CD8-positive, alpha-beta memory T cell (primary cell): ENCODE results near the gene PGBD1. TPM values are rescaled to one million over a fixed set of nuclear protein-coding genes. Genes with fewer than 3 reads are reported as not detected.

Source experiments
- CTCF ChIA-PET: fragments of 350-600 bp; sonication (Branson Sonifier 250); formaldehyde crosslinking; loops from one replicate; lab custom pipeline; 2021; ENCODE audit warnings: antibody characterized with exemption; lab: Charles Lee
- POLR2A ChIA-PET: fragments of 350-600 bp; sonication (Branson Sonifier 250); formaldehyde crosslinking; loops from one replicate; lab custom pipeline; 2021; ENCODE audit warnings: antibody characterized with exemption; lab: Charles Lee
- DNase-seq, 5 donors: peaks; one replicate each; pipeline versions ENCODE4 v3.0.0 to v3.0.0-alpha.2; 2020 to 2022; ENCODE audit warnings: mixed read lengths in 1 of 5
- H3K27ac ChIP-seq: one replicate; pipeline ENCODE4 v1.7.0; 2013; ENCODE audit warnings: low read depth, mild to moderate bottlenecking, low read length, moderate library complexity
- H3K27me3 ChIP-seq: 2 replicates; pipeline ENCODE4 v1.7.0; 2013; ENCODE audit warnings: low read length, mild to moderate bottlenecking; ENCODE audit not compliant: insufficient read depth, poor library complexity, severe bottlenecking
- H3K36me3 ChIP-seq: 2 replicates; pipeline ENCODE4 v1.7.0; 2013; ENCODE audit warnings: mild to moderate bottlenecking, low read length, moderate library complexity; ENCODE audit not compliant: insufficient read depth
- H3K4me1 ChIP-seq: 2 replicates; pipeline ENCODE4 v1.7.0; 2013; ENCODE audit warnings: mild to moderate bottlenecking, low read length, moderate library complexity; ENCODE audit not compliant: insufficient read depth
- H3K4me3 ChIP-seq: 2 replicates; pipeline ENCODE4 v1.7.0; 2013; ENCODE audit warnings: mild to moderate bottlenecking, low read length
- H3K9me3 ChIP-seq: 2 replicates; pipeline ENCODE4 v1.7.0; 2013; ENCODE audit warnings: mild to moderate bottlenecking, low read length
- H3K27ac Mint-ChIP-seq, 8 donors: one replicate each; pipeline ENCODE4 v1.8.0; 2020 to 2021; ENCODE audit warnings: mixed read lengths in 8 of 8, mild to moderate bottlenecking in 6 of 8, inconsistent platforms in 3 of 8, moderate library complexity in 3 of 8
- H3K27me3 Mint-ChIP-seq, 2 donors: one replicate each; pipeline ENCODE4 v1.8.0; 2020 to 2021; ENCODE audit warnings: mixed read lengths in 2 of 2, mild to moderate bottlenecking in 1 of 2, moderate library complexity in 1 of 2
- H3K36me3 Mint-ChIP-seq, 3 donors: one replicate each; pipeline ENCODE4 v1.8.0; 2020 to 2021; ENCODE audit warnings: mixed read lengths in 3 of 3, inconsistent platforms in 1 of 3, mild to moderate bottlenecking in 1 of 3
- H3K4me1 Mint-ChIP-seq, 3 donors: one replicate each; pipeline ENCODE4 v1.8.0; 2020 to 2021; ENCODE audit warnings: mixed read lengths in 3 of 3, inconsistent platforms in 1 of 3, mild to moderate bottlenecking in 1 of 3
- H3K4me3 Mint-ChIP-seq, 7 donors: one replicate each; pipeline ENCODE4 v1.8.0; 2020 to 2021; ENCODE audit warnings: mixed read lengths in 7 of 7, mild to moderate bottlenecking in 6 of 7, moderate library complexity in 4 of 7, inconsistent platforms in 2 of 7
- H3K9me3 Mint-ChIP-seq, 5 donors: one replicate each; pipeline ENCODE4 v1.8.0; 2020 to 2022; ENCODE audit warnings: mixed read lengths in 5 of 5, mild to moderate bottlenecking in 3 of 5, moderate library complexity in 2 of 5, inconsistent platforms in 1 of 5
- polyA plus RNA-seq: library from polyadenylated mRNA; unstranded; fragments of 300-500 nt; fragmentation: Illumina TruSeq; gene quantifications from one replicate; pipeline ENCODE4 v1.2.3, GENCODE V29; 2021
- total RNA-seq, 2 experiments: library from RNA; stranded (reverse); gene quantifications; one replicate each; pipeline ENCODE4 v1.2.3, GENCODE V29; 2021

PGBD1 gene
- total and polyA plus RNA-seq, 3 experiments from 2014 or later: 0.87 to 5.4 (median 4.6) TPM

- CTCF ChIA-PET: no interaction called here
- no peak for DNase-seq
- Mint-ChIP-seq H3K4me3 (no peak overlapping the region), H3K36me3 (peaks cover 11 to 38% (median 21%) of the 10 kb centered on the region in 3 donors), H3K9me3 (peaks cover 26 to 39% (median 27%) of the 10 kb centered on the region in 5 donors), H3K27me3 (peaks cover 2 to 7% of the 10 kb centered on the region in 2 donors), H3K27ac (no peak overlapping the region), H3K4me1 (no peaks in the 10 kb centered on the region)
- H3K4me3 ChIP-seq: no peak overlapping the region
- peaks cover 3% of the 10 kb centered on the region for H3K36me3 ChIP-seq
- H3K27ac ChIP-seq: no peak overlapping the region
- H3K4me1 ChIP-seq: no peaks in the 10 kb centered on the region
- peaks cover 19% of the 10 kb centered on the region for H3K9me3 ChIP-seq
- H3K27me3 ChIP-seq: no peaks in the 10 kb centered on the region
- POLR2A ChIA-PET: no interaction called here
These were observed 45.1 kb downstream of the PGBD1 start for GRCh38 chr6:28326371-28326948.

DNA sequence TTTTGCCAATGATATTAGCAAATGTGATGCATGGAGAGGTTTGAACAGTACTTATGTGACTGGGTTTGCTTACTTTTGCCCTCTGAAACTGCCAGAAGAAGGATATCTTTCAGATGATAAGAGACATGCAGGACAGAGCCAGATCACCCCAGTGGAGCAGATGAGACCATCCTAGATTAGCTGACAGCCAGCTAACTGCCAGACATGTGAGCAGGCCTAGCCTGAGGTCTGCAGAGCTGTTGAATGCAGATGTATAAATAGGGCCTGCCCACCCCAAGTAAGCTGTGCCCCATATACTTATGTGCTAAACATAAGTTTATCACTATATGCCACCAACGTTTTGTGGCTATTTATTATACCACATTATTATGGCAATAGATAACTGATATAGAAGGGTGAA lies 48.7 kb downstream of the PGBD1 start:
- ChIA-PET CTCF (no interaction called here), POLR2A (no interaction called here)
- no peak overlapping the region for H3K27ac Mint-ChIP-seq
- H3K9me3 Mint-ChIP-seq: peaks cover 25 to 36% (median 27%) of the 10 kb centered on the region in 5 donors
- H3K27me3 ChIP-seq: no peaks in the 10 kb centered on the region
- H3K9me3 ChIP-seq: peaks cover 19% of the 10 kb centered on the region
- peaks cover 4% of the 10 kb centered on the region for H3K4me1 ChIP-seq
- peaks cover 1 to 8% (median 5%) of the 10 kb centered on the region in 3 donors for H3K4me1 Mint-ChIP-seq
- H3K27ac ChIP-seq: no peak overlapping the region
- H3K36me3 Mint-ChIP-seq: peaks cover 11 to 32% (median 21%) of the 10 kb centered on the region in 3 donors
- peaks cover 3% of the 10 kb centered on the region for H3K36me3 ChIP-seq
- H3K4me3 ChIP-seq: no peak overlapping the region
- DNase-seq: no peak
- no peak overlapping the region for H3K4me3 Mint-ChIP-seq
- peaks cover 0 to 2% of the 10 kb centered on the region in 2 donors for H3K27me3 Mint-ChIP-seq

DNA sequence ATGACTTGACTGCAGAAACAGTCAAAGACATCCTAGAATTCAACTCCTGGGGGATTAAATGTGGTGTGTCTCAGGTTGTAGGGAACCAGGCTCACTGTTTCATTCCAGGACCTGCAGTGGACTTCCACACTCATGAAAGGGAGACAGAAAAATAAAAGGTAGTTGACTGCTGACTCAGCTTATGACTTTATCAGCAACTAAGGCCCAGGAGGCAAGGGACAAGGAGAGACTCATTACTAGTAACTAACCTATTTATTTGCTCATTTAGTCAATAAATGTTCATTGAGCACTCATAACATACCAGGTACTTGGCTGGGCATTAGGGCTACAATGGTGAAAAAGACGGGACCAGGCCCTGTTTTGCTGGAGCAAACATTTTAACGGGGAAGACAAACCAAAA lies 51.7 kb downstream of the PGBD1 start:
- DNase-seq: no peak
- Mint-ChIP-seq H3K36me3 (peaks cover 5% of the 10 kb centered on the region in 3 donors), H3K4me3 (no peak overlapping the region), H3K27me3 (no peaks in the 10 kb centered on the region), H3K27ac (peak overlapping the region in 2 of 8 donors; percentile 13 to 39), H3K9me3 (peaks cover 5 to 9% (median 8%) of the 10 kb centered on the region in 5 donors), H3K4me1 (peaks cover 1 to 8% (median 5%) of the 10 kb centered on the region in 3 donors)
- no peaks in the 10 kb centered on the region for H3K27me3 ChIP-seq
- peaks cover 21% of the 10 kb centered on the region for H3K4me1 ChIP-seq
- no peak overlapping the region for H3K27ac ChIP-seq
- ChIA-PET CTCF (interaction anchor here (1.3 kb wide), 1 partner anchor 22 kb away, joined by 4 read pairs; no protein-coding TSS in a partner anchor), POLR2A (no interaction called here)
- no peaks in the 10 kb centered on the region for H3K9me3 ChIP-seq
- H3K36me3 ChIP-seq: no peaks in the 10 kb centered on the region
- H3K4me3 ChIP-seq: no peak overlapping the region

DNA sequence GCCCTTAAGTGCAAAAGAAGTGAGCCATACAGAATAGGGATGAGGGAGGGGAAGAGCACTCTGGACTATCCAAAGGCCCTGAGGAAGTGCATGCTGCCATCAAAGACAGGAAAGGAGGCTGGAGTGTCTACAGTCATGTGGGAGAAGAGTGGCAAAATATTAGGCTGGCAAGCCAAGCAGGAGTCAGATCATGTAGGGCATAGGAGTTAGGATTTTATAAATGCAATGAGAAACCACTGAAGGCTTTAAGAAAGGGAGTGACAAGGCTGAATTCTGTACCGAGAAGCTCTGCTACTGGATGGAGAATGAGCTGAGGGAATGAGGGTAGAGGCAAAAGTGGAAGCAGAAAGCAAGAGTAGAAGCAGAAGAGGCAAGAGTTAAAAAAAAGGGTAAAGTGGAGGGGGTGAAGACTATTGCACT lies 52.2 kb downstream of the PGBD1 start:
- DNase-seq: no peak
- CTCF ChIA-PET: interaction anchor here (0.8 to 1.3 kb wide), 2 partner anchors 22 to 27 kb away, joined by 3 to 4 read pairs; no protein-coding TSS in a partner anchor
- H3K9me3 Mint-ChIP-seq: peaks cover 4 to 8% (median 5%) of the 10 kb centered on the region in 5 donors
- peaks cover 5% of the 10 kb centered on the region in 3 donors for H3K36me3 Mint-ChIP-seq
- Histone ChIP-seq H3K36me3 (no peaks in the 10 kb centered on the region), H3K27me3 (no peaks in the 10 kb centered on the region), H3K27ac (peak overlapping the region; percentile 96), H3K9me3 (no peaks in the 10 kb centered on the region), H3K4me3 (no peak overlapping the region), H3K4me1 (peaks cover 21% of the 10 kb centered on the region)
- no peaks in the 10 kb centered on the region for H3K27me3 Mint-ChIP-seq
- H3K4me3 Mint-ChIP-seq: no peak overlapping the region
- H3K27ac Mint-ChIP-seq: peak overlapping the region in 3 of 8 donors; percentile 2 to 78 (median 62)
- POLR2A ChIA-PET: no interaction called here
- peaks cover 1 to 8% (median 5%) of the 10 kb centered on the region in 3 donors for H3K4me1 Mint-ChIP-seq

GRCh38 chr6:28334286-28335039 lies 53.1 kb downstream of the PGBD1 start:
- peak overlapping the region; percentile 96 for H3K27ac ChIP-seq
- H3K9me3 ChIP-seq: no peaks in the 10 kb centered on the region
- CTCF ChIA-PET: interaction anchor here (0.8 to 1.3 kb wide), 4 partner anchors 15 to 437 kb away, joined by 3 to 6 read pairs (median 4); partner anchors contain the start of gene ZKSCAN3

DNA sequence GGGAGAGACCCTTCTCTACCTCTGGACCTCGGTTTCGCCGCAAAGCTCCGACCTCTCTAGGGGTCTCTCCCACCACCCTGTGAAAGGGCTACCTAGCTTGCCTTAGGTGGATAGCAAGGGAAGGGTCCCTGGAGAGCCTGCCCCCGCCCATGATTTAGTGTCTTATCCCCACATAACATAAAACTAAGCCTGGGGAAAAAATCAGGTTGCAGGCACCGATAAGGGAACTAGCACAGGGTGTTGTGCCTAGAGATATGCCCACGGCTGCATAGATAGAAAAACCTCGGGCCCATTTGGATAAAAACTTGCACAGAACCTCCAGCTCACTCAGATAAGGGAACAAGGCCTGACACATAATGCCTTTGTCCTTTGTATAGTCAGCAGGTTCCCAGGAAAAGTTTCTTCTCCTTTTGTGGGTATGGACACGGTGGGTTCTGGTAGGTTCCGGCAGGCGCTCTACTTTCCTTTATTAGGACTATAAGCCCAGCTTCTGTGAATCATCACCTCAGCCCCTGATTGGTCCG lies 53.7 kb downstream of the PGBD1 start:
- Histone ChIP-seq H3K9me3 (no peaks in the 10 kb centered on the region), H3K4me1 (peaks cover 21% of the 10 kb centered on the region), H3K4me3 (peak overlapping the region; percentile 80), H3K27ac (peak overlapping the region; percentile 96), H3K36me3 (no peaks in the 10 kb centered on the region), H3K27me3 (no peaks in the 10 kb centered on the region)
- Mint-ChIP-seq H3K4me1 (peaks cover 1 to 8% (median 5%) of the 10 kb centered on the region in 3 donors), H3K9me3 (peaks cover 0 to 3% (median under 1%) of the 10 kb centered on the region in 5 donors), H3K36me3 (no peaks in the 10 kb centered on the region), H3K4me3 (no peak overlapping the region), H3K27ac (no peak overlapping the region), H3K27me3 (peaks cover 0 to 2% of the 10 kb centered on the region in 2 donors)
- CTCF ChIA-PET: interaction anchor here (0.9 to 1.5 kb wide), 4 partner anchors 15 to 438 kb away, joined by 3 to 11 read pairs (median 4); partner anchors contain the start of gene ZKSCAN3
- no peak for DNase-seq
- POLR2A ChIA-PET: interaction anchor here (0.8 to 2.1 kb wide), 9 partner anchors 14 to 504 kb away, joined by 3 to 14 read pairs (median 4); partner anchors contain the start of genes ZKSCAN4, ZKSCAN8 and ZSCAN26

More at GRCh38 chr6:28334286-28335039, 53.1 kb downstream of the PGBD1 start:
- Mint-ChIP-seq H3K9me3 (peaks cover 0 to 1% (median 0%) of the 10 kb centered on the region in 5 donors), H3K27me3 (no peaks in the 10 kb centered on the region), H3K4me1 (peaks cover 1 to 8% (median 5%) of the 10 kb centered on the region in 3 donors), H3K36me3 (no peaks in the 10 kb centered on the region), H3K4me3 (peak overlapping the region in 3 of 7 donors; percentile 1 to 37 (median 3)), H3K27ac (peak overlapping the region in 1 of 8 donors; percentile 42)
- POLR2A ChIA-PET: interaction anchor here (2.1 kb wide), 1 partner anchor 15 kb away, joined by 7 read pairs; no protein-coding TSS in a partner anchor
- Histone ChIP-seq H3K36me3 (no peaks in the 10 kb centered on the region), H3K27me3 (no peaks in the 10 kb centered on the region), H3K4me1 (peaks cover 21% of the 10 kb centered on the region), H3K4me3 (peak overlapping the region; percentile 80)
- no peak for DNase-seq

DNA sequence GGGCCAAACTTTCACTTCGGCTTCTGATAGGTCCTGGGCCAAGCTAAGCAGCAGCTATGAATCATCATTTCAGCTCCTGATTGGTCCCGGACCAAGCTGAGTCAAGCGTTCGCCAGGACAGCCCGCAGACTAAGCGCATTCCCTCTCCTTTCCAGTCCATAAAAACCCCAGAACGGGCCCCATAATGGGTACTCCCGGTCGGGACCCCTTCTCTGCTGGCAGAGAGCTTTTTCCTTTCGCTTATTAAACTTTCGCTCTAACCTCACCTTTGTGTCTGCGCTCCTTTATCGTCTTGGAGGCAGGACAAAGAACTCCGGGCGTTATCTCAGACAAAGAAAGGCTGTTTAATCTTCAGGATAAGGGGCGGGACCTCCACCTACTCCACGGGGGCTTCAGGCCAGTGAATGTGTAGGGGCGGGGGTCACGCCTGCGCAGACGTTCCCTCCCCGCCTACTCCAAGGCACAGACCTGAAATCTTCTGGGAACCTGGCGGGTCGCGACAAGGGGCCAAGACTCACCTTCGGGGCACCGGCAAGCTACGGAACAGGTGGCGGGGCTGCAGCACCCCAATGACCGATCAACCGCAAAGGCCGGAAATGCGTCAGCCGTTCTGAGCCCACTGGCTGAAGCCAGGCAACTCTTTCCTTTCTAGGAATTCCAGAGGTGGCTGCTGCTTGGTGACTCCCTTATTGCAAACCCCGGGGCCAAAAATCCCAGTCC lies 54.4 kb downstream of the PGBD1 start, which contains the start of gene ZSCAN31:
ZSCAN31 (minus strand) TSS at position 585 of the 720 bp plus-strand sequence. CDS start 6,465 bp downstream, outside the sequence.
- Histone ChIP-seq H3K4me1 (peaks cover 21% of the 10 kb centered on the region), H3K4me3 (peak within 1 kb of the TSS; percentile 80), H3K27me3 (no peaks in the 10 kb centered on the region), H3K9me3 (no peaks in the 10 kb centered on the region), H3K36me3 (no peaks in the 10 kb centered on the region), H3K27ac (peak within 1 kb of the TSS; percentile 96)
- Mint-ChIP-seq H3K36me3 (peaks cover 0 to 1% (median 0%) of the 10 kb centered on the region in 3 donors), H3K9me3 (peaks cover 0 to 8% (median 3%) of the 10 kb centered on the region in 5 donors), H3K4me1 (peaks cover 1 to 8% (median 5%) of the 10 kb centered on the region in 3 donors), H3K4me3 (no peak within 1 kb of the TSS), H3K27ac (no peak within 1 kb of the TSS), H3K27me3 (peaks cover 0 to 3% of the 10 kb centered on the region in 2 donors)
- ChIA-PET CTCF (interaction anchor here (0.9 to 1.5 kb wide), 5 partner anchors 14 to 439 kb away, joined by 3 to 11 read pairs (median 3); partner anchors contain the start of gene ZKSCAN3), POLR2A (interaction anchor here (0.6 to 2.1 kb wide), 11 partner anchors 14 to 524 kb away, joined by 3 to 14 read pairs (median 4); partner anchors contain the start of genes ZKSCAN4, ZKSCAN8 and ZSCAN26)
- peak; percentile 73 to 92 (median 79) for DNase-seq
